Measurements from ENCODE around the gene ABCA8.

DNA sequence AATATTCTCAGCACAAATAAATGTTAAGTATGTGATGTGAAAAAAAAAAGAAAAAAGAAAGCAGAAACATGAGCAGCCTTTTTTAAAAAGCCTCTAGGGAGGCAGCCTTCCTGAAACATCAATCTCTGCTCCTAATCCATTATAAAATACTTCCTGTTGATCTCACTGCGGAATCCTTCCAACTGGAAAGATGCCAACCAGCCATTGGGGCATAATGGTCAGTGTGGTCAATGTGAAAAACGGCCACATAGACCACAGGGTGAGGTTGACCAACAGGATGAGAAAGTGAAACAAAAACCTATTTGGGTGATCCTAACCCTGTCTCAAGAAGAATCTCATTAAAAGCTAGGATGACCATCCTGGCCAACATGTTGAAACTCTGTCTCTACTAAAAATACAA, 26.1 kb upstream of the ABCA8 start:
- TF ChIP-seq, protein P1, sequence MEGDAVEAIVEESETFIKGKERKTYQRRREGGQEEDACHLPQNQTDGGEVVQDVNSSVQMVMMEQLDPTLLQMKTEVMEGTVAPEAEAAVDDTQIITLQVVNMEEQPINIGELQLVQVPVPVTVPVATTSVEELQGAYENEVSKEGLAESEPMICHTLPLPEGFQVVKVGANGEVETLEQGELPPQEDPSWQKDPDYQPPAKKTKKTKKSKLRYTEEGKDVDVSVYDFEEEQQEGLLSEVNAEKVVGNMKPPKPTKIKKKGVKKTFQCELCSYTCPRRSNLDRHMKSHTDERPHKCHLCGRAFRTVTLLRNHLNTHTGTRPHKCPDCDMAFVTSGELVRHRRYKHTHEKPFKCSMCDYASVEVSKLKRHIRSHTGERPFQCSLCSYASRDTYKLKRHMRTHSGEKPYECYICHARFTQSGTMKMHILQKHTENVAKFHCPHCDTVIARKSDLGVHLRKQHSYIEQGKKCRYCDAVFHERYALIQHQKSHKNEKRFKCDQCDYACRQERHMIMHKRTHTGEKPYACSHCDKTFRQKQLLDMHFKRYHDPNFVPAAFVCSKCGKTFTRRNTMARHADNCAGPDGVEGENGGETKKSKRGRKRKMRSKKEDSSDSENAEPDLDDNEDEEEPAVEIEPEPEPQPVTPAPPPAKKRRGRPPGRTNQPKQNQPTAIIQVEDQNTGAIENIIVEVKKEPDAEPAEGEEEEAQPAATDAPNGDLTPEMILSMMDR (conservative IDR thresholded peaks at IDR 0.05 in 1 of 2, IDR thresholded peaks at IDR 0.05 in 1 of 2; ENCODE audit: extremely low read depth in 1 of 2, insufficient read depth in 1 of 2, low read depth in 1 of 2, low read length in 2 of 2): no peak
- TF ChIP-seq EZH2 (IDR thresholded peaks at IDR 0.05; ENCODE audit: borderline replicate concordance, low read length): no peak
